DMS153 treated with DMSO at 0.1 percent for 48 hours (cell line): Measurements from ENCODE around the gene TNFRSF21.
A peak's percentile ranks its signal among the peaks of the same experiment; 100 is the strongest.
"Not testable (repeated sequence)": the region's sequence is repeated elsewhere in the genome, so short reads cannot be mapped to it uniquely, and the experiment has no call there.

Experiments used
- DNase-seq: peaks from one replicate; lab custom pipeline; 2025; ENCODE audit not compliant: unreplicated experiment; lab: John Stamatoyannopoulos, UW

The TNFRSF21 gene

DNA sequence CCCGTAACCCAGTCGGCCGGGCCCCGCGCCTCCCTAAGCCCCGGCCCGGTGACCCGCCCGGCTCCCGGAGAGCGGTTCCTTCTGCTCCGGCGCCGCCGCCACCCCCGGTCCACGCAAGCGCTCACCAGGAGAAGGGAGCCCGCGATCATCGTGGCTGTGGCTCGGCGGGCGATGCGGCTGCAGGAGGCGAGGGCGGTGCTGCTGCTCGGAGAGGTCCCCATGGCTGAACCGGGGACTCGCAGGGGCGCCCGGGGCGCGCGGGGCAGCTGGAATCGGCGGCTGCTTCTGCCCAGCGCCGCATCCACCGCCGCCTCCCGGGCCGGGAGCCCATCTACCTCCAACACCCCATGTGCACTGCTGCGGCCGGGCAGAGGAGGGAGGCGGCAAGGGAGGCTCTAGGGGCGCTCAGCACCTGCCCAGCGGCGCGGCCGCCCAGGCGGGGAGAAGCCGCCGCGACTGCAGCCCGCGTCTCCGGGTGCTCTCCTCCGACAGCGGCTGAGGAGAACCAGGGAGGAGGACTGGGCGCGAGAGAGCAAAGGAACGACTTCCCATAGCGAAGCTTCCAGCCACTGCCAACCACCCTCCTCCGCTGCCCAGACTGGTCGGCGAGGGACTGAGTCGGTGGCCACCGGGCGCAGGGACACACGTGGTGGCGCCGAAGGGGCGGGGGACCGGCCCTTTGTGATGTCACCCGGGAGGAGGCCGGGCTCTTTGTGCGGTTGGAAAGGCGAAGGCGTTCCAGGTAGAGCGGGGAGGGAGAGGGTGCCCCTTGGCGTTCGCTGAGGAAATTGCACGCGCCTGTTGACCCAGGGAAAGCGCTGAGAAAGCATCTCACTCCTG lies at the start of gene TNFRSF21:
TNFRSF21 (minus strand) TSS at position 615 of the 840 bp plus-strand sequence; CDS start at position 221, 394 bp downstream.
- DNase-seq: peak; percentile 78

GRCh38 chr6:47358440-47359225 lies 48.9 kb upstream of the TNFRSF21 start:
- no peak for DNase-seq

DNA sequence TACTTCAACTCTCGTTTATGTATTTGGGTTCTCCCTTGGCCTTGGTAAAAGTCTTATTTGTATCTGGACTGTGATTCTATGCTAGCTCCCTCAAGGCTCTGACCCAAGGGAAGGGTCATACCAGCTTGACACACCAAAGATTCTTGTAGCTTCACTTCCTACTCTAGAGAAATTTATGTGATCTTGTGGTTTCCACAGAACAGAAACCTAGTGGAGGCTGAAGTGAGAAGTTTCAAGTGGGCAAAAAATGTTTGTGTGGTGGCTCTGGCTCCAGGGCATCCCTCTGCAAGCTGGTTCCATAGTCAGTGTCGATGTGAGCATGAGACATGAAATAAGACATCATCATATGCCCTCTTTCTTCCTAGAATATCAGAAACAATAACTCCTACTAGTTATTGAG lies 48.1 kb upstream of the TNFRSF21 start:
- DNase-seq: no peak

DNA sequence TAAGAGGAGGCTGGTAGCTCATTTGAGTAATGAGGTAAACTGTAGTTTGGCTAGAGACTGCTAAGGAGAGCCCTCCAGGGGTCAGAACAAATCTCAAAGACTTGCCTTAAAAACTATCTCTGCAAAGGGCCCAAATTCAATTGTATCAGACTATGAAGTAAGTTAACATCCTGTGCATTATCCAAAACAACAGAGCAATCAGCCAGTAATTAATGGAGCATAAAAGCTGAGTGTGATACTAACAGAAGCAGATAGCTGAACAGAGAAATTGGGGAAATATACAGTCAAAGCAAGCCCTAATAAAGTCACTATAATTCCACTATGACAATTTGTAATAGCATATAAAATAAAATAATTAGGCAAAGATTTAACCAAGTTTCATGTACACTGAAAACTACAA lies 45.8 kb upstream of the TNFRSF21 start:
- no peak for DNase-seq

DNA sequence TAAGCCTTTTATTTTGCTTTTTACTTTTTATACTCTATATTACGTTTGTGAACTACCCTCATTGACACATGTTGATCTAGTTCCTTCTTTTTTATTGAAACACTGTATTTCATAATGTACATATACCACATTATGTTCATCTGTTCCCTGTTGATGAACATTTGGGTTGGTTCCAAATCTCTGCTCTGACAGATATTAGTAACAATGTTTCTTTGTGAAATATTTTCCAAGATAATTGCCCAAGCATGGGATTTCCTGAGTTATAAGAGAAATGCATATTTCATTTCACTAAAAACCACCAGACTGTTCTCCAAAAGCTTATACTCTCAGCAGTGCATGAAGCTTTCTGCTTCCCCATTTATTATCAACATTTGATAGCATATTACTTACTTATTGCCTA lies 44.2 kb upstream of the TNFRSF21 start:
- no peak for DNase-seq

GRCh38 chr6:47352966-47353365 lies 43.3 kb upstream of the TNFRSF21 start:
- no peak for DNase-seq

- no peak for DNase-seq
Observed at GRCh38 chr6:47352194-47352920, 42.7 kb upstream of the TNFRSF21 start.

GRCh38 chr6:47351621-47352020 lies 41.9 kb upstream of the TNFRSF21 start:
- no peak for DNase-seq

DNA sequence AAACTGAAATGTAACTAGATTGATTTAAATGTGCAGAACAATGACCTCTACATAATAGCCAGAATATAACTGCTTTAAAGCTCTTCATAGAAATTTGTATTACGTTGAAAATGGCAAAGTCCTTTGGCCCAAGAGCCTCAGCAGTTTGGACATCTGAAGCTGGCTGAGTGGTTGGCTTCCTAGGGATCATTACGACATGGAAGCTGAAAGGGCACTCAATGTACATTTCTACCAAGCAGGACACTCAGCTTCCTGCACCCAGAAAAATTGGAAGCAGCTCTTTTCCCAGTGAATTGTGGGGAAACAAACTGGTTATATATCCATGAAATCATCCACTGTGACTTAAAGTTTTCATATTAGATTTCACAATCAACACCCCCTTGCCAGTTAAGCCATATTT lies 40.2 kb upstream of the TNFRSF21 start:
- DNase-seq: no peak

DNA sequence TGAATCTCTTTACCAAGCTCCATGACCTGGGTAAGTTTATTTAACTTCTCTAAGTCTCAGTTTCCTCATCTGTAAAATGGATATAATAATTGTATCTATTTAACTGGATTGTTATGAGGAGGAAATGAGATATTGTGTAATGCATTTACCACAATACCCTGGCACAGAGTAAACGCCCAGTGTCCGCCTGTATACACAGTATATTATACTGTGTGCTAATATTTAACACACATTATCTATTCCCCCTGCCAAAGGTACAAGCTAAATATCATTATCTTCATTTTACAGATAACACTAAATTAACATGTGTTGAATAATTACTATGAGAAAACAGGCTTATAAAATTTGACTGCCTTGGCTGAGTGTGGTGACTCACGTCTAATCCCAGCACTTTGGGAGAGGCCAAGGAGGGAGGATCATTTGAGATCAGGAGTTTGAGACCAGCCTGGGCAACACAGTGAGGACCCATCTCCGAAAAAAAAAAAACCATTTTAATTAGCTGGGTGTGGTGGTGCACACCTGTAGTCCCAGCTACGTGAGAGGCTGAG lies 38.7 kb upstream of the TNFRSF21 start:
- DNase-seq: no peak

DNA sequence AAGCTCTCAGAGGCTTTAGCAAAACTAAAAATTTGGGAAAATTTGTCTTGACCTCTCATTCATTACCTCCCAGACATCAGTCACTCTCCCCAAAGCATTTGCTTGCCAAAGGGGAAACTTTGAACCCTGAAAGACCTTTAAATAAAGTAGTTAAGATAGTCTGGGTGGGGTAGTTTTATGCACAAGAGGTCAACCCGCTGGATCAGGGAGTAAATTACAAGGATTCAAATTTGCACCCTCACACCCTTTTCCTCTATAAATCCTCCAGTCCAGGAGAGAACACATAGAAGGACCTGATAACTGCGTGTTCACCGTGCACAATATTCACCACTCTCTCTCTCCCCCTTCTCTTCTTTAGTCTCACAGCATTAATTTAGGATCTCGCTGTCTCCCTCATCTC lies 36.1 kb upstream of the TNFRSF21 start:
- DNase-seq: no peak

GRCh38 chr6:47344022-47344421 lies 34.3 kb upstream of the TNFRSF21 start:
- peak; percentile 14 for DNase-seq

- no peak for DNase-seq
Observed at GRCh38 chr6:47343600-47343999, 33.9 kb upstream of the TNFRSF21 start.

- no peak for DNase-seq
Observed at GRCh38 chr6:47342824-47343223, 33.1 kb upstream of the TNFRSF21 start.

GRCh38 chr6:47337519-47337918 lies 27.8 kb upstream of the TNFRSF21 start:
- no peak for DNase-seq

DNA sequence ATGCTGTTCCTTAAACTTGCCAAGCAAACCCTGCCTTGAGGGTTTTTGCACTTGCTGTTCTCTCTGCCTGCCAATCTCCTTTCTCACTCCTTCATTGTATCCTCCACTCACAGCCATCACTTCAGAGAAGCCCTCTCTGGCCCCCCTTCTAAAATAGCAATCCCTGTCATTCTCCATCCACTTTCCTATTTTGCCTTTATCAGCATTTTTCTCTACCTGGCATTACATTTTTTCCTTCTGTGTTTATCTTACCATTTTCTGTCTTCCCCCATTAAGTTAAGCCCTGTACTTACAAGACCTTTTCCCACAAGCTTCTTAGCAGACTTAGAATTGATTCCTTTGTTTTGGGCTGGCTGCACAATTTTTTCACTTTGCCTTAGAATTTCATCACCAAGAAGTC lies 26.6 kb upstream of the TNFRSF21 start:
- no peak for DNase-seq

DNA sequence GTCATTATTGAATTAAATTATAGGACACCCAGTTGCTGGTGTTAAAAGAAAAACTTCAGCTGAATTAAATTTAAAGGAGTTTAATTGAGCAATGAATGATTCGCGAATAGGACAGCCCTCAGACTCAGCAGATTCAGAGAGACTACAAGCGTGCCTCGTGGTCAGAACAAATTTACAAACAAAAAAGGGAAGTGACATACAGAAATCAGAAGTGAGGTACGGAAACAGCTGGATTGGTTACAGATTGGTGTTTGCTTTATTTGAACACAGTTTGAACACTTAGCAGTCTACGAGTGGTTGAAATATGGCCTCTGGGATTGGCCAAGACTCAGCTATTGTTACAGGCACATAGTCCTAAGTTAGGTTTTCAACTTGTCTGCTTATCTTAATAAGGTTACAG lies 25.8 kb upstream of the TNFRSF21 start:
- DNase-seq: no peak

DNA sequence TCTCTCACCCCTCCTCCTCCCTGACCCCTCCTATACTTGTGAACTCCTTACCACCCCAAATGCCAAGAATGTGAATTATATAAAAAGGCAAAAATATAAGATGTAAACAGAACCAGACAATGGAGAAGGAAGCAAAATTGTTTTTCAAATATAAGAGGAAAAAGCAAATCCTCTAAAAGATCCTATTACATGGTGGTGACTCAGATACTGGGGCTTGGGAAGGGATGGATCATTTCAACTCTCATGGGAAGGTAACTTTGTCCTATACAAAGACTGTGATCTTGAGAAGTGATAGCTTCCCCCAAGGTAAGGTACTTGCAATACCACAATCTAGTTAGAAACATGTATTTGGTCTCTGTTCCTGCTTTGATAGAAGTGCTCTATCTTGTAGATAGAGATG lies 24.6 kb upstream of the TNFRSF21 start:
- DNase-seq: no peak

DNA sequence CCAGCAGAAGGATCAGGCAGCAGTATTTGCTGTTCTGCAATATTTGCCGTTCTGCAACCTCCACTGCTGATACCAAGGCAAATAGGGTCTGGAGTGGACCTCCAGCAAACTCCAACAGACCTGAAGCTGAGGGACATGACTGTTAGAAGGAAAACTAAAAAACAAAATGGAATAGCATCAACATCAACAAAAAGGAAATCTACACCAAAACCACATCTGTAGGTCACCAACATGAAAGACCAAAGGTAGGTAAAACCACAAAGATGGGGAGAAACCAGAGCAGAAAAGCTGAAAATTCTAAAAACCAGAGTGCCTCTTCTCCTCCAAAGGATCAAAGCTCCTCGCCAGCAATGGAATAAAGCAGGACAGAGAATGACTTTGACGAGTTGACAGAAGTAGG lies 18.9 kb upstream of the TNFRSF21 start:
- not testable (repeated sequence) for DNase-seq

DNA sequence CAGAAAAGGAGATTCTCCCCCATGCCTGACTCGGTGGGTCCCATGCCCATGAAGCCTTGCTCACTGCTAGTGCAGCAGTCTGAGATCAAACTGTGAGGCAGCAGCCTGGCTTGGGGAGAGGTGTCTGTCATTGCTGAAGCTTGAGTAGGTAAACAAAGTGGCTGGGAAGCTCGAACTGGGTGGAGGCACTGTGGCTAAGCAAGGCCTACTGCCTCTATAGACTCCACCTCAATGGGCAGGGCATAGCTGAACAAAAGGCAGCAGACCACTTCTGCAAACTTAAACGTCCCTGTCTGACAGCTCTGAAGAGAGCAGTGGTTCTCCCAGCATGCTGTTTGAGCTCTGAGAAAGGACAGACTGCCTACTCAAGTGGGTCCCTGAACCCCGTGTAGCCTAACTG lies 18.4 kb upstream of the TNFRSF21 start:
- not testable (repeated sequence) for DNase-seq

- no peak for DNase-seq
Observed at GRCh38 chr6:47323887-47324286, 14.2 kb upstream of the TNFRSF21 start.
